MM.1S (cell line): ENCODE data around the gene KPNA1.

Experiments
- EZH2 ChIP-seq: fragments of 300-600 bp; sonication (generic); optimal IDR thresholded peaks from 2 replicates; pipeline ENCODE3; 2017; ENCODE audit warnings: low read depth, mild to moderate bottlenecking, antibody characterized with exemption, low read length, mixed read lengths
- TF ChIP-seq, protein P1 (sequence below): fragments of 300-600 bp; sonication (generic); IDR thresholded peaks from 2 replicates; pipeline ENCODE4 v1.5.1; 2016; ENCODE audit warnings: antibody characterized with exemption, low read length, mixed read lengths

DNA sequence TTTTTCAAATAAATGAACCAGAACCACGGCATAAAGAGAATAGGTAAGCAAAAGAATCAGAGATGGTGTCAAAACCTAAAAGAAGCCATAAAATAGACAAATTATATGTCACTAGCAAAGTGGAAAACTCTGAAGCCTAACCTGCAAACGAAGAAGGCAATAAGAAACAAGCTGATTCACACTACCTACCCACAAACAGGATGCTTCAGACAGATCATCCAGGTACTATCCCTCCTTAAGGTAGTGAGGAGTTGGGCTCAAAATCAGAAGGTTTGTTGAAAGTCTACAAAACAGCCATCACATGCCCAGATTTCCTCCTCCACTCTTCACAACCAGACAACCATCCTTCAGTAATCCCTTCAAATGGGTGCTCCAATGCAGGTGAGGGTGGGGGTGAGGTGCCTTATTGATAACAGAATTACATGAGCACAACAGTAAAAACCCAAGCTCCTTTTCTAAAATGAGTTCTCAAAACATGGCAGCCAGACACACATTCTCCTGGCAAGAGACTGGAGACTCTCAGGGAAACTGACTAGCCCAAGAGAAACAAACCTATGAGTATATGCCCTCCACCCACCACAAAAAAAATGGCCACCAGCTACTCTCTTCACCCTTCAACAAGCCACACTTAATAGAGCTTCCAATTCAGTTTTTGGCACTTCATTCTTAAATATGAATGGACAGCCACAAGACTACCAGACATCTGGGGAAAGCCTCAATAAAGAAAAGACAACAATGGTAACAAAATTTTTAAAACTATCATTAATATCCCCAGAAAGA, 6.4 kb downstream of the KPNA1 start:
- TF ChIP-seq, protein P1, sequence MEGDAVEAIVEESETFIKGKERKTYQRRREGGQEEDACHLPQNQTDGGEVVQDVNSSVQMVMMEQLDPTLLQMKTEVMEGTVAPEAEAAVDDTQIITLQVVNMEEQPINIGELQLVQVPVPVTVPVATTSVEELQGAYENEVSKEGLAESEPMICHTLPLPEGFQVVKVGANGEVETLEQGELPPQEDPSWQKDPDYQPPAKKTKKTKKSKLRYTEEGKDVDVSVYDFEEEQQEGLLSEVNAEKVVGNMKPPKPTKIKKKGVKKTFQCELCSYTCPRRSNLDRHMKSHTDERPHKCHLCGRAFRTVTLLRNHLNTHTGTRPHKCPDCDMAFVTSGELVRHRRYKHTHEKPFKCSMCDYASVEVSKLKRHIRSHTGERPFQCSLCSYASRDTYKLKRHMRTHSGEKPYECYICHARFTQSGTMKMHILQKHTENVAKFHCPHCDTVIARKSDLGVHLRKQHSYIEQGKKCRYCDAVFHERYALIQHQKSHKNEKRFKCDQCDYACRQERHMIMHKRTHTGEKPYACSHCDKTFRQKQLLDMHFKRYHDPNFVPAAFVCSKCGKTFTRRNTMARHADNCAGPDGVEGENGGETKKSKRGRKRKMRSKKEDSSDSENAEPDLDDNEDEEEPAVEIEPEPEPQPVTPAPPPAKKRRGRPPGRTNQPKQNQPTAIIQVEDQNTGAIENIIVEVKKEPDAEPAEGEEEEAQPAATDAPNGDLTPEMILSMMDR = no peak
- TF ChIP-seq EZH2 = no peak
